Measurements from ENCODE around the gene RTN4R. TPM values are rescaled to one million over a fixed set of nuclear protein-coding genes. Genes with fewer than 3 reads are reported as not detected.

Gene RTN4R
- total and polyA plus RNA-seq, 5 experiments from 2014 or later = 4.3 to 5.6 (median 5.0) TPM

DNA sequence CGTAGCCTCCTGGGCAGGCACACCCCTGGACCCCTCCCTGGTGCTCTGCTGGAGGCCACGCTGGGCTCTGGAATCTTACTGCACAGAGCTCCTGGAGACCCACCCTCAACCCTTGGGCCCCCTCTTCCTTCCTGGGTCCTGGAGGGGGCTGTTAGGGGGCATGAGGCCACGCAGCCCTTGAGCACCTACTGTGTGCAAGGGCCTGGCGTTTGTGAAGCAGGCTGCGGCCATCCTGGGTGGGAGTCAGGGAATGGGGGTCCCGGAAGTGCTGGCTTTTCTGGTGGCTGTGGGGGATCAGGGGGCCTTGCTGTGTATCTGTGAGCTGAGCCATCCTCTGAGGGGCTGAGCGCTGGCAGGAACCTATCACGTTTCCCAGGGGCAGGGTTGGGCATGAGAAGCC lies 76.3 kb downstream of the RTN4R start:
- Mint-ChIP-seq H3K27ac (no peak overlapping the region), H3K36me3 (no peaks in the 10 kb centered on the region), H3K27me3 (no peaks in the 10 kb centered on the region), H3K4me3 (no peak overlapping the region), H3K9me3 (no peaks in the 10 kb centered on the region), H3K4me1 (peaks cover 0 to 6% (median 0%) of the 10 kb centered on the region in 4 donors)
- no peak for ATAC-seq
- POLR2A ChIA-PET = no interaction called here
- no peak for DNase-seq

Small RNA genes within 50 kb of the gene (microRNA-seq; reads per million reads assigned to microRNA genes)
- not detected for gene MIR1286 (ENCODE audit: borderline microRNAs expressed)

Other genes starting within 250 kb of the RTN4R start
- gene TANGO2, start 247.2 kb downstream of the RTN4R start, total RNA-seq = 10 to 100 TPM; 37.5 to 38.0 TPM
- gene TANGO2, start 247.2 kb downstream of the RTN4R start, polyA plus RNA-seq = 10 to 100 TPM; 22.6 to 36.2 (median 26.4) TPM
- gene DGCR8, start 188.1 kb downstream of the RTN4R start, total RNA-seq = 10 to 100 TPM; 51.3 to 53.3 TPM
- 1 to 10 TPM; 4.0 to 6.0 (median 4.4) TPM for gene DGCR8, start 188.1 kb downstream of the RTN4R start, polyA plus RNA-seq
- 10 to 100 TPM; 64.0 to 67.0 TPM for gene RANBP1, start 152.2 kb downstream of the RTN4R start, total RNA-seq
- 100 to 1,000 TPM in 1 of 3 donors, 10 to 100 TPM in 2; 72.5 to 106 (median 92.7) TPM for gene RANBP1, start 152.2 kb downstream of the RTN4R start, polyA plus RNA-seq
- 100 to 1,000 TPM; 120 to 123 TPM for gene TRMT2A, start 151.1 kb downstream of the RTN4R start, total RNA-seq
- 10 to 100 TPM; 24.8 to 36.8 (median 32.5) TPM for gene TRMT2A, start 151.1 kb downstream of the RTN4R start, polyA plus RNA-seq
- 10 to 100 TPM; 93.5 to 99.2 TPM for gene ZDHHC8, start 136.5 kb downstream of the RTN4R start, total RNA-seq
- 1 to 10 TPM; 1.4 to 4.6 (median 2.6) TPM for gene ZDHHC8, start 136.5 kb downstream of the RTN4R start, polyA plus RNA-seq
- not detected for gene CCDC188, start 117.3 kb downstream of the RTN4R start, total RNA-seq
- gene CCDC188, start 117.3 kb downstream of the RTN4R start, polyA plus RNA-seq = not detected
- 10 to 100 TPM; 36.1 to 38.9 TPM for gene DGCR6L, start 51.7 kb upstream of the RTN4R start, total RNA-seq
- gene DGCR6L, start 51.7 kb upstream of the RTN4R start, polyA plus RNA-seq = 100 to 1,000 TPM; 104 to 144 (median 124) TPM
- gene ZNF74, start 125.8 kb upstream of the RTN4R start, total RNA-seq = 10 to 100 TPM; 12.9 to 14.5 TPM
- gene ZNF74, start 125.8 kb upstream of the RTN4R start, polyA plus RNA-seq = 10 to 100 TPM in 1 of 3 donors, 1 to 10 TPM in 2; 6.7 to 10.7 (median 8.2) TPM
- 1 to 10 TPM; 2.9 to 3.1 TPM for gene SCARF2, start 169.5 kb upstream of the RTN4R start, total RNA-seq
- under 1 TPM; 0.07 to 0.51 (median 0.10) TPM for gene SCARF2, start 169.5 kb upstream of the RTN4R start, polyA plus RNA-seq
- gene KLHL22, start 227.5 kb upstream of the RTN4R start, total RNA-seq = 10 to 100 TPM; 65.0 to 71.9 TPM
- 10 to 100 TPM; 16.1 to 25.4 (median 20.0) TPM for gene KLHL22, start 227.5 kb upstream of the RTN4R start, polyA plus RNA-seq
- 100 to 1,000 TPM; 308 to 327 TPM for gene MED15, start 239.3 kb upstream of the RTN4R start, total RNA-seq
- gene MED15, start 239.3 kb upstream of the RTN4R start, polyA plus RNA-seq = 10 to 100 TPM; 25.4 to 85.2 (median 38.2) TPM